HEK293T (cell line): Measurements from ENCODE around the gene TCP11.

ENCODE experiments used
- ARNT ChIP-seq: fragments of 450-650 bp; IDR thresholded peaks from 2 replicates; pipeline ENCODE4 v1.6.1; 2017; ENCODE audit warnings: mild to moderate bottlenecking
- BHLHE40 ChIP-seq: fragments of 450-650 bp; IDR thresholded peaks from 2 replicates; pipeline ENCODE4 v1.6.1; 2016; ENCODE audit warnings: mild to moderate bottlenecking, moderate library complexity, borderline replicate concordance
- CTBP1 ChIP-seq: fragments of 450-650 bp; IDR thresholded peaks from 2 replicates; pipeline ENCODE4 v1.6.1; 2016; ENCODE audit warnings: borderline replicate concordance
- ELF4 ChIP-seq: fragments of 450-650 bp; IDR thresholded peaks from 2 replicates; pipeline ENCODE4 v1.6.1; 2017; ENCODE audit warnings: antibody characterized with exemption
- FOXA1 ChIP-seq: fragments of 450-650 bp; IDR thresholded peaks from 2 replicates; pipeline ENCODE4 v1.6.1; 2016; ENCODE audit warnings: mild to moderate bottlenecking
- FOXK2 ChIP-seq: fragments of 450-650 bp; IDR thresholded peaks from 2 replicates; pipeline ENCODE4 v1.6.1; 2016; ENCODE audit warnings: mild to moderate bottlenecking
- FOXM1 ChIP-seq: fragments of 450-650 bp; IDR thresholded peaks from 2 replicates; pipeline ENCODE4 v1.6.1; 2017; ENCODE audit warnings: mild to moderate bottlenecking, borderline replicate concordance
- HDGF ChIP-seq: fragments of 450-650 bp; IDR thresholded peaks from 2 replicates; pipeline ENCODE4 v1.6.1; 2017; ENCODE audit warnings: antibody characterized with exemption, borderline replicate concordance
- NFRKB ChIP-seq: fragments of 450-650 bp; IDR thresholded peaks from 2 replicates; pipeline ENCODE4 v1.6.1; 2016; ENCODE audit warnings: mild to moderate bottlenecking, moderate library complexity
- SP1 ChIP-seq: fragments of 450-650 bp; IDR thresholded peaks from 2 replicates; pipeline ENCODE4 v1.6.1; 2017
- SUZ12 ChIP-seq: fragments of 450-650 bp; IDR thresholded peaks from 2 replicates; pipeline ENCODE4 v1.6.1; 2016; ENCODE audit warnings: mild to moderate bottlenecking
- TARDBP ChIP-seq: fragments of 450-650 bp; IDR thresholded peaks from 2 replicates; pipeline ENCODE4 v1.6.1; 2016
- TF ChIP-seq, protein P1 (sequence below): fragments of 450-650 bp; IDR thresholded peaks from 2 replicates; pipeline ENCODE4 v1.6.1; 2016

DNA sequence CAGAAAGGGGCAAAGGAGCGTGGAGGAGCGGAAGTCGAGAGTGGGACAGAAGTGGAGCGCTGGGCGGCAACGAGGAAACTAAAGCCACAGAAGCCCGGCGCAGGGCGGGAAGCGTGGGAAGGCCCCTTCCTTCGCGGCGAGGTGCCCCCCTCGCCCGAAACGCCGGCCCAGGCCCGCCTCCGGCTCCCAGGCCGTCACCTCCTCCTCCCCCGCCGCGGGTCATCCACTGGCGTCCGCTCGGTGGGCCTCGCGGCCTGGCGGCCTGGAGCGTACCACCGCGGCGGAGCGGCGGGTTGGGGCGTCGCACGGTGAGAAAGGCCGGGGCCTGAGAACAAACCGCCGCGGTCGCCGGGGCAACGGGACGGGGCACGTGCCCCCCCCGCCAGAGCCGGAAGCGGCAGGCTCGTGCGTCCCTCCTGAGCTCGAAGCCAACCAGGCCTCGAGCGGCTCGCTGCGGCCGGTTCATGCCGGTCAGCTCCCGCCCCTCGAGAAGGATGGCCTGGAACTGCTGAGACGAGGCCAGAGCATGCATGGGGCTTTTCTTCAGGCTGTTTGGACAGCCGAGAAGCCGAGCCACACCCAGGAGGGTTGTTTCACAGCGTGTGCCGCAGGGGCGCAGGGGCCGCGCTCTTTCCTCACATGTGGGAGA, at the start of gene TCP11:
- no peak for TF ChIP-seq ARNT
- no peak for TF ChIP-seq SUZ12
- TF ChIP-seq CTBP1, result no peak
- TF ChIP-seq NFRKB, result no peak
- no peak for TF ChIP-seq ELF4
- TF ChIP-seq FOXM1, result no peak
- no peak for TF ChIP-seq SP1
- TF ChIP-seq FOXK2, result no peak
- TF ChIP-seq, protein P1, sequence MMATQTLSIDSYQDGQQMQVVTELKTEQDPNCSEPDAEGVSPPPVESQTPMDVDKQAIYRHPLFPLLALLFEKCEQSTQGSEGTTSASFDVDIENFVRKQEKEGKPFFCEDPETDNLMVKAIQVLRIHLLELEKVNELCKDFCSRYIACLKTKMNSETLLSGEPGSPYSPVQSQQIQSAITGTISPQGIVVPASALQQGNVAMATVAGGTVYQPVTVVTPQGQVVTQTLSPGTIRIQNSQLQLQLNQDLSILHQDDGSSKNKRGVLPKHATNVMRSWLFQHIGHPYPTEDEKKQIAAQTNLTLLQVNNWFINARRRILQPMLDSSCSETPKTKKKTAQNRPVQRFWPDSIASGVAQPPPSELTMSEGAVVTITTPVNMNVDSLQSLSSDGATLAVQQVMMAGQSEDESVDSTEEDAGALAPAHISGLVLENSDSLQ, result no peak
- TF ChIP-seq TARDBP, result no peak
- no peak for TF ChIP-seq FOXA1
- no peak for TF ChIP-seq BHLHE40
- TF ChIP-seq HDGF, result no peak
